Ammon's horn (tissue), 1 donor: ENCODE results near the gene TAS2R13.

Experiments
- DNase-seq: peaks from one replicate; pipeline ENCODE4 v3.0.0-alpha.2; 2016; ENCODE audit warnings: low spot score

TAS2R13 gene

GRCh38 chr12:10909462-10909861 lies at the start of gene TAS2R13:
TAS2R13 (minus strand) TSS chr12:10909562; CDS start chr12:10909298, 264 bp downstream.
- DNase-seq, result no peak

- no peak for DNase-seq
Observed at GRCh38 chr12:10957741-10958140, 48.4 kb upstream of the TAS2R13 start.

- DNase-seq, result no peak
Observed at GRCh38 chr12:10956085-10956484, 46.7 kb upstream of the TAS2R13 start.

GRCh38 chr12:10952645-10953044 lies 43.3 kb upstream of the TAS2R13 start:
- DNase-seq, result peak; percentile 51

- DNase-seq, result no peak
Observed at GRCh38 chr12:10943167-10943566, 33.8 kb upstream of the TAS2R13 start.

- DNase-seq, result no peak
Observed at GRCh38 chr12:10941916-10942607, 32.7 kb upstream of the TAS2R13 start.

GRCh38 chr12:10941369-10941768 lies 32.0 kb upstream of the TAS2R13 start:
- DNase-seq, result no peak

GRCh38 chr12:10940389-10940788 lies 31.0 kb upstream of the TAS2R13 start:
- DNase-seq, result no peak

GRCh38 chr12:10939163-10939562 lies 29.8 kb upstream of the TAS2R13 start, which contains the start of gene TAS2R14:
TAS2R14 (minus strand) TSS chr12:10939263; CDS start chr12:10939207, 56 bp downstream.
- no peak for DNase-seq

GRCh38 chr12:10936506-10936905 lies 27.1 kb upstream of the TAS2R13 start:
- no peak for DNase-seq

GRCh38 chr12:10928746-10929286 lies 19.5 kb upstream of the TAS2R13 start, which contains the start of gene PRH2:
PRH2 (plus strand) TSS chr12:10929236; CDS start chr12:10929274, 38 bp downstream.
- no peak for DNase-seq

GRCh38 chr12:10926269-10926668 lies 16.9 kb upstream of the TAS2R13 start:
- DNase-seq, result no peak

GRCh38 chr12:10919809-10920208 lies 10.4 kb upstream of the TAS2R13 start:
- DNase-seq, result no peak

GRCh38 chr12:10910380-10910779 lies 1.0 kb upstream of the TAS2R13 start:
- DNase-seq, result no peak

GRCh38 chr12:10904686-10905085 lies 4.7 kb downstream of the TAS2R13 start:
- no peak for DNase-seq

GRCh38 chr12:10901427-10901826 lies 7.9 kb downstream of the TAS2R13 start:
- DNase-seq, result no peak

GRCh38 chr12:10900972-10901371 lies 8.4 kb downstream of the TAS2R13 start:
- DNase-seq, result no peak

GRCh38 chr12:10900530-10900929 lies 8.8 kb downstream of the TAS2R13 start:
- DNase-seq, result no peak

- no peak for DNase-seq
Observed at GRCh38 chr12:10896854-10897253, 12.5 kb downstream of the TAS2R13 start.

- no peak for DNase-seq
Observed at GRCh38 chr12:10891937-10892336, 17.4 kb downstream of the TAS2R13 start.

GRCh38 chr12:10889226-10889625 lies 20.1 kb downstream of the TAS2R13 start:
- DNase-seq, result no peak

GRCh38 chr12:10884086-10884725 lies 25.2 kb downstream of the TAS2R13 start, which contains the start of gene PRH1:
PRH1 (minus strand) TSS chr12:10884255; CDS start chr12:10884217, 38 bp downstream.
- no peak for DNase-seq

GRCh38 chr12:10873378-10873777 lies 36.0 kb downstream of the TAS2R13 start:
- no peak for DNase-seq
